Stimulated activated CD4-positive, alpha-beta T cell treated with anti-CD3 and anti-CD28 coated beads, Interleukin-2, amount 100 ng/mL, for 4 hours (primary cell): ENCODE data around the gene MED15.

ENCODE experiments used
- DNase-seq: peaks from one replicate; pipeline ENCODE4 v3.0.0-alpha.2; 2020; ENCODE audit warnings: low read depth

Gene MED15

GRCh38 chr22:20571531-20572007 lies 64.2 kb downstream of the MED15 start:
- peak; percentile 40 for DNase-seq

- DNase-seq = no peak
Measured at GRCh38 chr22:20572132-20572802, 64.9 kb downstream of the MED15 start.

GRCh38 chr22:20573176-20573832 lies 65.9 kb downstream of the MED15 start:
- DNase-seq = no peak

GRCh38 chr22:20573833-20574615 lies 66.6 kb downstream of the MED15 start:
- no peak for DNase-seq

- no peak for DNase-seq
Measured at GRCh38 chr22:20574920-20575353, 67.5 kb downstream of the MED15 start.

GRCh38 chr22:20575724-20576444 lies 68.5 kb downstream of the MED15 start:
- DNase-seq = no peak

GRCh38 chr22:20576445-20576816 lies 69.0 kb downstream of the MED15 start:
- no peak for DNase-seq

- no peak for DNase-seq
Measured at GRCh38 chr22:20577045-20577444, 69.6 kb downstream of the MED15 start.

- DNase-seq = no peak
Measured at GRCh38 chr22:20577549-20577975, 70.2 kb downstream of the MED15 start.

GRCh38 chr22:20578192-20578591 lies 70.8 kb downstream of the MED15 start:
- DNase-seq = no peak

- no peak for DNase-seq
Measured at GRCh38 chr22:20578707-20579106, 71.3 kb downstream of the MED15 start.

GRCh38 chr22:20579273-20580120 lies 72.1 kb downstream of the MED15 start:
- DNase-seq = no peak

GRCh38 chr22:20580179-20580578 lies 72.8 kb downstream of the MED15 start:
- DNase-seq = no peak

GRCh38 chr22:20580611-20581502 lies 73.4 kb downstream of the MED15 start:
- DNase-seq = no peak

GRCh38 chr22:20581503-20582170 lies 74.2 kb downstream of the MED15 start:
- DNase-seq = no peak

GRCh38 chr22:20582171-20582511 lies 74.7 kb downstream of the MED15 start:
- DNase-seq = no peak

- DNase-seq = no peak
Measured at GRCh38 chr22:20582520-20583361, 75.3 kb downstream of the MED15 start.

GRCh38 chr22:20583471-20583922 lies 76.1 kb downstream of the MED15 start:
- DNase-seq = no peak
